ACC112 (cell line): ENCODE data around the gene NCK2.

ENCODE experiments used
- H2AFZ ChIP-seq: fragments of 200-600 bp; sonication (generic); one replicate; pipeline ENCODE4 v1.6.0; 2017; ENCODE audit warnings: antibody characterized with exemption, low read length; ENCODE audit not compliant: unreplicated experiment
- H3K27ac ChIP-seq: fragments of 200-600 bp; sonication (generic); 2 replicates; pipeline ENCODE4 v1.5.1; 2014; ENCODE audit warnings: low read depth, mild to moderate bottlenecking, antibody characterized with exemption, low read length, moderate library complexity
- H3K27me3 ChIP-seq: fragments of 200-600 bp; sonication (generic); 2 replicates; pipeline ENCODE4 v1.6.1; 2014; ENCODE audit warnings: mild to moderate bottlenecking, antibody characterized with exemption, low read length, moderate library complexity, mixed read lengths; ENCODE audit not compliant: insufficient read depth
- H3K36me3 ChIP-seq: fragments of 200-600 bp; sonication (generic); 2 replicates; pipeline ENCODE4 v1.6.1; 2016; ENCODE audit warnings: mild to moderate bottlenecking, antibody characterized with exemption, low read length, moderate library complexity, mixed read lengths; ENCODE audit not compliant: insufficient read depth
- H3K4me1 ChIP-seq: fragments of 200-600 bp; sonication (generic); one replicate; pipeline ENCODE4 v1.6.1; 2016; ENCODE audit warnings: low read length, mixed read lengths; ENCODE audit not compliant: insufficient read depth, unreplicated experiment, control insufficient read depth
- H3K4me3 ChIP-seq: fragments of 200-600 bp; sonication (generic); 2 replicates; pipeline ENCODE4 v1.5.1; 2014; ENCODE audit warnings: mild to moderate bottlenecking, low read depth, low read length
- H3K79me2 ChIP-seq: fragments of 200-600 bp; sonication (generic); one replicate; pipeline ENCODE4 v1.6.0; 2016; ENCODE audit warnings: low read length; ENCODE audit not compliant: control insufficient read depth, unreplicated experiment, insufficient read depth

The NCK2 gene

DNA sequence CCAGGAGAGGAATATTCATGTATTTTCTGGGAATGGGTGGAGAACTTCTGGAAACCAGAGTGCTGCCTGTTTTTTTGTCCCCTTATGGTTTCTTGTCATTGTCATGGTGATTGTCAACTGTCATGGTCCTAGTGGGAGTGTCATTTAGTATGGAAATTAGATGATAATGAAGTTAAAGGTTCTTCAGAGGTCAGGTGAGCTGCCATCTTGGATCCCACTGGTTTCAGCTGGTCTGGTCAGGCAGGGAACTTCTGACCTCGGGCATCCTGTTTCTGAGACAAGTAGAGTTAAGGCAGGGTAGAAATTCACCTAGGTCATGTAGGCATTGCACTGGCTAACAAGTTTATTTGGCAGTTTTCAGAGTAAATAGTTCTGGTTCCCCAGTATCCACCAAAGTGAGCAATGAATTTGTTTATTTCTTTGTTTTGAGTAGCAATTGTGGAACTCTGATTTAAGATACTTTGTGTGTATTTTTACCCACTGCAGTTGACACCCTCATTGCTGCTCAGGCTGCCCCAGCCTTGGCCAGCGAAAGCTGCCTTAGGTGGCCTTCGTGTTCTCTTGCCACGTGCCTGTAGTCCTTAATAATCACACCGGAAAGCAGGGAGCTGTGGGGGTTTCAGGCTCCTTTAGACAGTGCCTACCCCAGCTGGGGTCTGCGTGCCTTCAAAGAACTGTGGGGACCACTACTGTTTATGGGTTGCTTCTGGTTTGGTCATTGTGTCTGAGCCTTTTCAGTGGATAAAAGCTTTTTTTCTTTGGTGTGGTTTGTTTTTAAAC is 48.7 kb downstream of the NCK2 start:
- Histone ChIP-seq H3K4me1 (peaks cover 33% of the 10 kb centered on the region), H3K27ac (no peak overlapping the region), H2AFZ (no peak overlapping the region), H3K4me3 (no peak overlapping the region), H3K79me2 (peaks cover 12% of the 10 kb centered on the region), H3K27me3 (no peaks in the 10 kb centered on the region), H3K36me3 (no peaks in the 10 kb centered on the region)

DNA sequence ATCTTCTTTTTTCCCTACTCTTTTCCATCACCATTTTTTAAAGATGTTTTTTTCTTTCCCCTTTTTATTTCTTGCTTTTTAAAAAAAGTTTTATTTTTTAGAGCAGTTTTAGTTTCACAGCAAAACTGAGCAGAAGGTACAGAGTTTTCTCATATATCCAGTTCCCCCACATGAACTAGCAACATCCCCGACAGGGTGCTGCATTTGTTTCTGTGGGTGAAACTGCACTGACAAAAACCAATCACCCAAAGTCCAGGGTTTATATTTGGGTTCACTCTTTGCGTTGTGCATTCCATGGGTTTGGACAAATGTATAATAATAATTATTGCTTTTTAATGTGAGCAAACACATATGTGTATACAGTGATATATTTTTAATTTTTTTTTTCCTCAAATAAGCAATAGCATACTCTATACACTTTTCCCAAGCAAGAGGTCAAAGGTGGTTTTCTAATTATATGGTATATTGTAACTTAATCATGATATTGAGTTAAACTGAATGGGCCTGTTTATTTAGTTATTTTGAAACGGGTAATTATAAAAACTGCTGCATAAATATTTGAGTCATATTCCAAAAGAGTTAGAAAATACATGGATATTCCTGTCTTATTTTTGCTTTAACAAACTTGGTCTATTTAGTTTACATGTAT is 50.3 kb downstream of the NCK2 start:
- Histone ChIP-seq H3K27ac (no peak overlapping the region), H3K4me1 (peaks cover 31% of the 10 kb centered on the region), H3K79me2 (peaks cover 21% of the 10 kb centered on the region), H3K4me3 (no peak overlapping the region), H3K36me3 (no peaks in the 10 kb centered on the region), H2AFZ (no peak overlapping the region), H3K27me3 (no peaks in the 10 kb centered on the region)

DNA sequence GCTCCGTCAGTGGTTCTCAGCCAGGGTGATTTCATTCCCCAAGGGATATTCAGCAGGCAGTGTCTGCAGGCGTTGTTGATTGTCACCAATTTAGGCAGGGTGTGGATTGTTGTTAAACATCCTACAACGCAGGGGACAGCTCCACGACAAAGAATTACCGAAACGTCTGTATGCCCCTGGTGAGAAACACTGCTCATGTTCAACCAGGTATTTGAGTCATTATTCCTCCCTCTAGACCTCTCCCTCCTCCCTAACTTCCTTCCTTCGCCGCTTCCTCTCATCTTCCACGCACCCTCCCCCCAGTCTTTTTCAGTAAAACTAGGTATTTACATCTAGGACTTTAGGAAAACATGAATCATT is 50.8 kb downstream of the NCK2 start:
- Histone ChIP-seq H3K36me3 (no peaks in the 10 kb centered on the region), H3K27me3 (no peaks in the 10 kb centered on the region), H3K4me3 (no peak overlapping the region), H3K27ac (no peak overlapping the region), H3K79me2 (peaks cover 25% of the 10 kb centered on the region), H3K4me1 (peaks cover 26% of the 10 kb centered on the region), H2AFZ (no peak overlapping the region)

DNA sequence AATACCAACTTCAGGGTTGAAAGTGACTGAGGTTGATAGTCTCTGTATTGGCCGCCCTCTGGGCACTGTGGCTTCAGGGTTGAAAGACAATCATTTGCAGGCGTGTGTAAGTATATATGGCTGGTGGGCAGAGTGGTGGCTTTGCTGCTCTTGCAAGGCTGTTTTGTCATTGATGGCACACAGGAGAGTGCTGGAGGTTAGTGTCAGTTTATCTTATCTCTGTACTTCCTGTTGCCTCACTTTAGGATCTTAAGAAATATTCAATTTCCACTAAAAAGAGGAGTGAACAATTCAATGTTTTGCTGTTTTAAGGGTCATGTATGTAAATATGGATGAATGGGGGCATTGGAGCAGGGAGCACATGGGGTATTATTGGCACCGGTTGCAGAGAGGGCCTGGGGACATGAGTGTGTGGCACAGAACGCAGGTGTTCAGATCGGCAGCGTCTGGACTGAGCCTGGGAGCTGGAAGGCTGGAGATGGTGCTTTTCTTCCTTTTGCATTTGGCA is 51.5 kb downstream of the NCK2 start:
- Histone ChIP-seq H3K27me3 (no peaks in the 10 kb centered on the region), H3K4me3 (no peak overlapping the region), H3K36me3 (no peaks in the 10 kb centered on the region), H3K27ac (no peak overlapping the region), H3K4me1 (peaks cover 26% of the 10 kb centered on the region), H3K79me2 (peaks cover 25% of the 10 kb centered on the region), H2AFZ (no peak overlapping the region)

DNA sequence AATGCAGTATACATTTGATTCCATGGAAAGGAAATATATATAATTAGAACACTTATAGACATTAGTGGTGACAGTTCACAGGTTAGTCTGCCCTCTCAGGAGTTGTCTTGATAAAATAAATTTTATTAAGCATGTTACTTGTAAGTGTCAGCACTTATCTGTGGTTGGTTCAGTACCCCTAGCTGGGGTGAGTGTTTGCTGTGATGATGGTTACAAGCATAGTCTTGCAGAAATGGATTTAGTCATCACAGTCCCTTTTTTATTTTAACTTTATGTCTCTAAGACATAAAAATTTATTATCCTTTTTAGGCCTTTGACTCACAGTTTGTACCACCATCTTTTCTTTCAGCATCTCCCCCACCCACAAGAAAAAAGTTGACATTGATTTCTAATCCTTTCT is 52.1 kb downstream of the NCK2 start:
- H3K79me2 ChIP-seq: peaks cover 20% of the 10 kb centered on the region
- H2AFZ ChIP-seq: no peak overlapping the region
- peaks cover 26% of the 10 kb centered on the region for H3K4me1 ChIP-seq
- no peak overlapping the region for H3K4me3 ChIP-seq
- H3K36me3 ChIP-seq: no peaks in the 10 kb centered on the region
- no peaks in the 10 kb centered on the region for H3K27me3 ChIP-seq
- H3K27ac ChIP-seq: peak overlapping the region; percentile 14; the same call in 1 of the 2 replicates

DNA sequence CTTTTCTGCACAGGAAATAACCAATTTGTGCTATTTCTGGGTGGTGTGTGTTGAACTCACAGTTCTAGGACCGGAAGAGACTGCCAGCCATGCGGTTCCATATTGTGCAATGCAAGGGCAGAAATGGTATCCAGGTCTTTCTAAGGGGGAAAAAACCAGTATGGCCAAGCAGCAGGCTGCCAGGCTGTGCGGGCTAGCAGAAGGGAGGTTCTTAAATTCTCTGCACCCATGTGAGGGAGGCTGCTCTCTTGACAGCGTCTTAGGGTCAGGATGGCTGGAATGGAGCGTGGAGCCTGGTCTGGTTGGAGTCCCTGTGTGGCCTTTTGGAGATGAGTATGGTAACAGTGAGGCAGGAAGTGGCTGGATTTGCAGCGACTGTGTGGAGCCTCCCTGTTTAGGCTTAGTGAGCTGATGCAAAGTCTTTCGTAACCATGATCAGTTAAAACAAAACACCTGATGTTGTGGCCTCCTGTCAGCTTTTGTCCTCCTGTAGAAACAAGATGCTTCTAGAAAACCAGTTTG is 52.6 kb downstream of the NCK2 start:
- Histone ChIP-seq H2AFZ (no peak overlapping the region), H3K36me3 (no peaks in the 10 kb centered on the region), H3K27ac (peak overlapping the region; percentile 14; the same call in 1 of the 2 replicates), H3K79me2 (peaks cover 18% of the 10 kb centered on the region), H3K4me3 (no peak overlapping the region), H3K27me3 (no peaks in the 10 kb centered on the region), H3K4me1 (peaks cover 26% of the 10 kb centered on the region)

DNA sequence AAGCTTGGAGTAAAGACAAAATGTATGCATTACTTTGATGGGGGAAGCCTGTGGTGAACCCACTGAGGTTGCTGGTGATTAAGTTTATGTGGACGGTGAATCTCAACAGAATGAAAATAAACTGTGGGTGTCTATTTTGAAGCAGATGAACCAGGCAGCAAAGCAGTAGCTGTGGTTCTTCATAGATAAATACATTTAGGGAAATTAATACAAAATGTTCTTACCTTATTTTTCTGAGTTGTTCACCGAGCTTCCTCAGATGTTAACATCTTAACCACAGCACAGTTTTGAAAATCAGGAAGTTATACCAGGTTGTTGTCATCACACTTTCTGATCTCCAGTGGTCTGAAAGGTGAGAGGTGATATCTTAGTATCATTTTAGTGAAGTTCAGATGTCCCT is 53.9 kb downstream of the NCK2 start:
- H3K27ac ChIP-seq: no peak overlapping the region
- no peak overlapping the region for H2AFZ ChIP-seq
- no peaks in the 10 kb centered on the region for H3K36me3 ChIP-seq
- H3K27me3 ChIP-seq: no peaks in the 10 kb centered on the region
- no peak overlapping the region for H3K4me3 ChIP-seq
- peaks cover 26% of the 10 kb centered on the region for H3K4me1 ChIP-seq
- H3K79me2 ChIP-seq: peaks cover 18% of the 10 kb centered on the region

DNA sequence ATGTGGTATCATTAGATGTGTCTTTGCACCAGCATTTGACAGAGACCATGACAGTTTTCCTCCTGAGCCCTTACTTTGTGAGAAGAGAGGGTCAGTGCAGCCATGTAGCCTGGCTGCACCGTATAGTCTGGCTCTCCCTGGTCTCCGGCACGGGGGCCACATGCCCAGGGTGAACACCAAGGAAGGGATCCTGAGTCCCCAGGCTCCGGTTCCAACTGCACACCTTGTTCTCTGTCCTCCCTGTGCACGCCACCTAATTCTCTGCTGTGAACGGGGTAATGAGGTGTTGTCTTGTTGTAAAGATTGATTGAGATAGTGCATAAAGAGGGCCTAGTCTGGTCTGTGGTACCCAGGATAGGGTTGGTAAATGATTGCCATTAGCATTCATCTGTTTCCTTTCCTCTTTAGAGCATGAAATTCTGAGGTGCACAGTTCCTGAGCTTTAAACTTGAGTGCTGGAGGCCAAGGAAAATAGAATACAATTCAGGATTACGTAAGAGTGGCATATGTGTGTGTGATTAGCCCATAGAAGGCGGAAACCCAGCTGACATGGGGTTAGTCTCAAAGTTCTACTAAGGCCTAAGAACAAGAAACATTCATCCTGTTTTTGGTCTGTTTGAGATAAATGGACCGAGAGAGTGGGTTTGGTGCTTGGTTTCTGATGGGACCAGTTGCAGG is 55.5 kb downstream of the NCK2 start:
- H3K27ac ChIP-seq: no peak overlapping the region
- H3K36me3 ChIP-seq: no peaks in the 10 kb centered on the region
- H3K27me3 ChIP-seq: no peaks in the 10 kb centered on the region
- H3K4me3 ChIP-seq: no peak overlapping the region
- peaks cover 18% of the 10 kb centered on the region for H3K79me2 ChIP-seq
- no peak overlapping the region for H2AFZ ChIP-seq
- H3K4me1 ChIP-seq: peaks cover 26% of the 10 kb centered on the region

DNA sequence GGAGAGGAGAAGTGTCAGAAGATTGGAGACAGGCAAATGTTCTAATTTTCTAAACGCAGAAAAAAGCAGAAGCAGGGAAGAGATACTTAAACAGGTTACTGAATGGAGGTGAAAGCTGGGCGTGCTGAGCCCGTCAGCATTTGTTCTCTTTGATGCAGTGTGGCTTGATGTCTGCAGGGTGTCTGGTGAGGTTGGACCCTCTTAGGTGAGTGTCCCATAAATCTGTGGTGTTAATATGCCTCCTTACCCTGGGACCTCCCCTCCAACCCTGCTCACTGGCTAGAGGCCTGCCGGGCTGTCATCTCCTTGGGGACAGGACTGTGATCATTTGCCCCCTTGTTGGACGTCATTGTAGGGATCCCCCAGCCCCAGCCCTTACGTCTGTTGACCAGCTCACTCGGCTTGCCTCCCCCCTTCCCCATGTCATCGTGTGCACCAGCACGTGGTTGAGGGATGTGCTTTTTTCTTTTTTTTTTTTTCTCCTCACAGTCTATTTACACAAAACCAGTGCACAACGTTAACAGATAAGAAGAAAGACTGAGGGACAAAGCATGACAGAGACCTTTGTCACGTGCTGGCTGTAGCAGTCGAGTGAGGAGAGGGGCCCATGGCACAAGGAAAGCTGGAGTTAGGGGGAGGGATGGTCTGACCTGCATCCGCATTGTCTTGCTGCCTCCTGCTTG is 56.4 kb downstream of the NCK2 start:
- Histone ChIP-seq H3K4me1 (peaks cover 19% of the 10 kb centered on the region), H3K79me2 (peaks cover 15% of the 10 kb centered on the region), H3K4me3 (no peak overlapping the region), H3K27ac (no peak overlapping the region), H2AFZ (no peak overlapping the region), H3K27me3 (no peaks in the 10 kb centered on the region), H3K36me3 (no peaks in the 10 kb centered on the region)

DNA sequence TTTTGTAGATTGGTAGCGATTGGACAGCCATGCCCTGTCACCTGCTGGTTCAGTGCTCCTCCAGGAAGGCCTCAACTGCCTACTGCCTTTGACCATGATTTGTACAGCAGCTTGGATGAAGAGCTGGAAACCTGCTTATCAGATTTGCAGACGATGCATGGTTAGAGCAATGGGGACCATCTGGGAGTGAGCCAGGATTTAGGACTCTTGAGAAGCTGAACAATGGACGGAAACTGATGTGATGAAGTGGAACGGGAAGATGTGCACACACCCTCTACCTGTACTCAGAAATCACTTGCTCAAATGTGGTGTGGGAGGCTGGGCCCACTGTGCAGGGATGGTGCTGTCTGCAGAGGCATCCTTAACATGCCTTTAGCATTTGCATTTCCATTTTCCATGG is 57.2 kb downstream of the NCK2 start:
- Histone ChIP-seq H3K79me2 (peaks cover 15% of the 10 kb centered on the region), H3K27ac (no peak overlapping the region), H2AFZ (no peak overlapping the region), H3K36me3 (no peaks in the 10 kb centered on the region), H3K4me3 (no peak overlapping the region), H3K4me1 (peaks cover 11% of the 10 kb centered on the region), H3K27me3 (no peaks in the 10 kb centered on the region)
